NCI-H2029 treated with DMSO at 0.1 percent for 48 hours (cell line): Measurements from ENCODE around the gene HOXC12.

Source experiments
- DNase-seq: peaks from one replicate; lab custom pipeline; 2025; lab: John Stamatoyannopoulos, UW

Gene HOXC12

GRCh38 chr12:53972152-53972702 is 17.5 kb downstream of the HOXC12 start:
- no peak for DNase-seq

- DNase-seq: no peak
These were observed 18.1 kb downstream of the HOXC12 start, which contains the start of gene HOXC11 for GRCh38 chr12:53972722-53973235. HOXC11 (plus strand) TSS chr12:53973126; CDS start chr12:53973242, 116 bp downstream.

GRCh38 chr12:53973236-53974042 is 18.7 kb downstream of the HOXC12 start:
- DNase-seq: no peak

GRCh38 chr12:53974084-53975063 is 19.7 kb downstream of the HOXC12 start, which contains the start of gene HOTAIR:
HOTAIR (minus strand) TSS chr12:53974954.
- no peak for DNase-seq

- DNase-seq: no peak
These were observed 20.4 kb downstream of the HOXC12 start for GRCh38 chr12:53975064-53975471.

- DNase-seq: no peak
These were observed 20.9 kb downstream of the HOXC12 start for GRCh38 chr12:53975479-53976152.

GRCh38 chr12:53976172-53976822 is 21.6 kb downstream of the HOXC12 start:
- no peak for DNase-seq

GRCh38 chr12:53976823-53977595 is 22.3 kb downstream of the HOXC12 start:
- DNase-seq: no peak

GRCh38 chr12:53977596-53978445 is 23.1 kb downstream of the HOXC12 start:
- DNase-seq: no peak

GRCh38 chr12:53978477-53979356 is 24.0 kb downstream of the HOXC12 start:
- DNase-seq: no peak

- no peak for DNase-seq
These were observed 25.6 kb downstream of the HOXC12 start for GRCh38 chr12:53980104-53980801.

GRCh38 chr12:53980802-53981496 is 26.2 kb downstream of the HOXC12 start:
- no peak for DNase-seq

- no peak for DNase-seq
These were observed 27.2 kb downstream of the HOXC12 start for GRCh38 chr12:53981634-53982565.

GRCh38 chr12:53982648-53983567 is 28.2 kb downstream of the HOXC12 start:
- no peak for DNase-seq

- no peak for DNase-seq
These were observed 28.9 kb downstream of the HOXC12 start for GRCh38 chr12:53983568-53983949.
